ENCODE data around the gene QRFP.

- no peak for TF ChIP-seq EP300 (IDR thresholded peaks at IDR 0.05)
- TF ChIP-seq CTCF (IDR thresholded peaks at IDR 0.05): no peak
- no peak for TF ChIP-seq POLR2A (IDR thresholded peaks at IDR 0.05; ENCODE audit: low read depth)
Observed at GRCh38 chr9:130918101-130918825, 21.7 kb upstream of the QRFP start.

Data from esophagus muscularis mucosa (tissue), 4 donors.